H54 (cell line): ENCODE results near the gene NUP188.

Experiments used
- DNase-seq: peaks from one replicate; pipeline ENCODE4 v3.0.0; 2011; ENCODE audit warnings: low spot score, mixed read lengths; ENCODE audit not compliant: insufficient read length
- FAIRE-seq: peaks from 3 replicates; lab custom pipeline; 2011; peaks lifted over from hg19 to GRCh38; lab: Jason Lieb, UNC
- POLR2A ChIP-seq: IDR thresholded peaks from 2 replicates; pipeline ENCODE4 v1.6.1; 2011; ENCODE audit warnings: low read depth, mild to moderate bottlenecking, low read length

The NUP188 gene

GRCh38 chr9:128910906-128911305 lies 36.6 kb upstream of the NUP188 start:
- FAIRE-seq (no peak), DNase-seq (no peak)
- no peak for TF ChIP-seq POLR2A

- TF ChIP-seq POLR2A, result no peak; the same call in 1 of the 2 replicates
- FAIRE-seq (peak; percentile 48), DNase-seq (peak; percentile 84)
Measured at GRCh38 chr9:128911529-128912035, 35.9 kb upstream of the NUP188 start.

- DNase-seq, result peak; percentile 95
- peak; percentile 79 for FAIRE-seq
- no peak; the same call in 1 of the 2 replicates for TF ChIP-seq POLR2A
Measured at GRCh38 chr9:128912270-128912853, 35.1 kb upstream of the NUP188 start.

- FAIRE-seq, result no peak
- no peak for TF ChIP-seq POLR2A
- no peak for DNase-seq
Measured at GRCh38 chr9:128913048-128913900, 34.2 kb upstream of the NUP188 start.

- no peak for DNase-seq
- no peak for TF ChIP-seq POLR2A
- FAIRE-seq, result no peak
Measured at GRCh38 chr9:128913995-128914772, 33.3 kb upstream of the NUP188 start.

GRCh38 chr9:128916204-128916603 lies 31.3 kb upstream of the NUP188 start:
- FAIRE-seq (no peak), DNase-seq (no peak)
- no peak for TF ChIP-seq POLR2A

GRCh38 chr9:128916745-128917144 lies 30.8 kb upstream of the NUP188 start:
- no peak for FAIRE-seq
- DNase-seq, result no peak
- no peak for TF ChIP-seq POLR2A

GRCh38 chr9:128917151-128917849 lies 30.2 kb upstream of the NUP188 start:
- no peak for FAIRE-seq
- no peak for TF ChIP-seq POLR2A
- DNase-seq, result no peak

- DNase-seq (no peak), FAIRE-seq (no peak)
- no peak for TF ChIP-seq POLR2A
Measured at GRCh38 chr9:128918921-128919320, 28.6 kb upstream of the NUP188 start.

GRCh38 chr9:128919402-128920089 lies 28.0 kb upstream of the NUP188 start:
- DNase-seq (no peak), FAIRE-seq (no peak)
- TF ChIP-seq POLR2A, result no peak

GRCh38 chr9:128920381-128921058 lies 27.0 kb upstream of the NUP188 start, which contains the start of gene PHYHD1:
TSS of gene PHYHD1 (plus strand) at chr9:128920982. CDS start at chr9:128922324, 1,342 bp downstream.
- TF ChIP-seq POLR2A, result no peak
- DNase-seq (peak; percentile 72), FAIRE-seq (no peak)
